AG09309 (cell line): ENCODE data around the gene FNTB.

ENCODE experiments used
- DNase-seq: peaks from one replicate; pipeline ENCODE4 v3.0.0-alpha.2; 2010; ENCODE audit warnings: low read depth
- H3K4me3 ChIP-seq: 2 replicates; pipeline ENCODE4 v1.5.1; 2011; ENCODE audit warnings: mild to moderate bottlenecking, low read depth, low read length, moderate library complexity; ENCODE audit not compliant: control insufficient read depth
- TF ChIP-seq, protein P1 (sequence below): IDR thresholded peaks from 2 replicates; pipeline ENCODE4 v1.5.1; 2011; ENCODE audit warnings: mild to moderate bottlenecking, low read depth, low read length, inconsistent platforms; ENCODE audit not compliant: insufficient read depth, control insufficient read depth; ENCODE audit errors: missing control alignments

Gene FNTB

GRCh38 chr14:64986648-64987437 lies at the start of gene FNTB:
Gene FNTB (plus strand): TSS chr14:64986895. CDS start chr14:64986954, 59 bp downstream.
- peak within 1 kb of the TSS; percentile 87 for H3K4me3 ChIP-seq
- TF ChIP-seq, protein P1, sequence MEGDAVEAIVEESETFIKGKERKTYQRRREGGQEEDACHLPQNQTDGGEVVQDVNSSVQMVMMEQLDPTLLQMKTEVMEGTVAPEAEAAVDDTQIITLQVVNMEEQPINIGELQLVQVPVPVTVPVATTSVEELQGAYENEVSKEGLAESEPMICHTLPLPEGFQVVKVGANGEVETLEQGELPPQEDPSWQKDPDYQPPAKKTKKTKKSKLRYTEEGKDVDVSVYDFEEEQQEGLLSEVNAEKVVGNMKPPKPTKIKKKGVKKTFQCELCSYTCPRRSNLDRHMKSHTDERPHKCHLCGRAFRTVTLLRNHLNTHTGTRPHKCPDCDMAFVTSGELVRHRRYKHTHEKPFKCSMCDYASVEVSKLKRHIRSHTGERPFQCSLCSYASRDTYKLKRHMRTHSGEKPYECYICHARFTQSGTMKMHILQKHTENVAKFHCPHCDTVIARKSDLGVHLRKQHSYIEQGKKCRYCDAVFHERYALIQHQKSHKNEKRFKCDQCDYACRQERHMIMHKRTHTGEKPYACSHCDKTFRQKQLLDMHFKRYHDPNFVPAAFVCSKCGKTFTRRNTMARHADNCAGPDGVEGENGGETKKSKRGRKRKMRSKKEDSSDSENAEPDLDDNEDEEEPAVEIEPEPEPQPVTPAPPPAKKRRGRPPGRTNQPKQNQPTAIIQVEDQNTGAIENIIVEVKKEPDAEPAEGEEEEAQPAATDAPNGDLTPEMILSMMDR, result peak; percentile 87
- DNase-seq, result peak; percentile 91

- H3K4me3 ChIP-seq, result no peak overlapping the region
- no peak for DNase-seq
- TF ChIP-seq, protein P1, result no peak
Observed at GRCh38 chr14:64937171-64937820, 49.4 kb upstream of the FNTB start.

GRCh38 chr14:64937821-64938193 lies 48.9 kb upstream of the FNTB start:
- TF ChIP-seq, protein P1, result peak; percentile 30
- no peak for DNase-seq
- no peak overlapping the region for H3K4me3 ChIP-seq

GRCh38 chr14:64938972-64939816 lies 47.5 kb upstream of the FNTB start:
- H3K4me3 ChIP-seq, result no peak overlapping the region
- no peak for DNase-seq
- TF ChIP-seq, protein P1, result no peak

DNA sequence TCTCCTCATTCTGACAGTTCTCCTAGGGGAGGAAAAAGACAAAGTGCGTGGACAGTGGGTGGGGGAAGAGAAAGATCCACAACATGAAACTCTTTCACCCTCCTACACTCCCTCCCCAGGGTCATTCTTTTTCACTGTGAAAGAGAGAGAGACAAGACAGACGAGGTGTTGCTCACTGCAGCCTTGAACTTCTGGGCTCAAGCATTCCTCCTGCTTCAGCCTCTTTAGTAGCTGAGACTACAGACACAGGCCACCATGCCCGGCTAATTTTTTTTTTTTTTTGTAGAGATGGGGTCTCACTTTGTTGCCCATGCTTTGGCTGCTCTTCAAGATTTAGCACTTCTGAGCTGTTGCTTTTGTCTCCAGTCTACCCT lies 46.9 kb upstream of the FNTB start:
- TF ChIP-seq, protein P1, result no peak

GRCh38 chr14:64940336-64940910 lies 46.3 kb upstream of the FNTB start:
- no peak for DNase-seq
- TF ChIP-seq, protein P1, result no peak
- H3K4me3 ChIP-seq, result no peak overlapping the region

More for the DNA sequence above, 46.9 kb upstream of the FNTB start:
- no peak for DNase-seq
- no peak overlapping the region for H3K4me3 ChIP-seq
